ENCODE measurements around the gene LIME1.
A peak's percentile ranks its signal among the peaks of the same experiment; 100 is the strongest.
"Not testable (repeated sequence)": the region's sequence is repeated elsewhere in the genome, so short reads cannot be mapped to it uniquely, and the experiment has no call there.

Gene LIME1

GRCh38 chr20:63706027-63706695 lies 30.3 kb upstream of the LIME1 start:
- H3K4me2 ChIP-seq (ENCODE audit: low read length): peak overlapping the region; percentile 91
- no peaks in the 10 kb centered on the region for H3K9me3 ChIP-seq (replicated peaks; ENCODE audit: low read length)
- no peaks in the 10 kb centered on the region for H3K27me3 ChIP-seq (ENCODE audit: control insufficient read depth, insufficient read depth, low read length)
- peaks cover 22% of the 10 kb centered on the region for H3K4me1 ChIP-seq (ENCODE audit: control insufficient read depth, insufficient read depth, low read length)
- peak overlapping the region; percentile 97 for H3K4me3 ChIP-seq (ENCODE audit: low read length)
- H3K36me3 ChIP-seq (ENCODE audit: insufficient read depth, low read length): peaks cover 51% of the 10 kb centered on the region
- H3K9ac ChIP-seq (ENCODE audit: low read depth, low read length): peak overlapping the region; percentile 98

GRCh38 chr20:63706852-63707557 lies 29.5 kb upstream of the LIME1 start:
- peak overlapping the region; percentile 91 for H3K4me2 ChIP-seq (ENCODE audit: low read length)
- no peaks in the 10 kb centered on the region for H3K9me3 ChIP-seq (replicated peaks; ENCODE audit: low read length)
- peak overlapping the region; percentile 98 for H3K9ac ChIP-seq (ENCODE audit: low read depth, low read length)
- H3K4me3 ChIP-seq (ENCODE audit: low read length): peak overlapping the region; percentile 97
- no peaks in the 10 kb centered on the region for H3K27me3 ChIP-seq (ENCODE audit: control insufficient read depth, insufficient read depth, low read length)
- peaks cover 58% of the 10 kb centered on the region for H3K36me3 ChIP-seq (ENCODE audit: insufficient read depth, low read length)
- peaks cover 22% of the 10 kb centered on the region for H3K4me1 ChIP-seq (ENCODE audit: control insufficient read depth, insufficient read depth, low read length)

- Histone ChIP-seq H3K9me3 (replicated peaks; ENCODE audit: low read length) (no peaks in the 10 kb centered on the region), H3K4me2 (ENCODE audit: low read length) (peak within 1 kb of the TSS; percentile 91), H3K9ac (ENCODE audit: low read depth, low read length) (peak within 1 kb of the TSS; percentile 98), H3K4me3 (ENCODE audit: low read length) (peak within 1 kb of the TSS; percentile 97), H3K36me3 (ENCODE audit: insufficient read depth, low read length) (peaks cover 63% of the 10 kb centered on the region), H3K27me3 (ENCODE audit: control insufficient read depth, insufficient read depth, low read length) (no peaks in the 10 kb centered on the region), H3K4me1 (ENCODE audit: control insufficient read depth, insufficient read depth, low read length) (peaks cover 22% of the 10 kb centered on the region)
These were observed 28.7 kb upstream of the LIME1 start, which contains the start of the genes ARFRP1 and ZGPAT for GRCh38 chr20:63707558-63708300. TSS of gene ARFRP1 (minus strand) at chr20:63707976. CDS start at chr20:63707091, 885 bp downstream. TSS of gene ZGPAT (plus strand) at chr20:63708039. CDS start at chr20:63708581, 542 bp downstream.

GRCh38 chr20:63708301-63709148 lies 27.9 kb upstream of the LIME1 start:
- H3K4me1 ChIP-seq (ENCODE audit: control insufficient read depth, insufficient read depth, low read length): peaks cover 22% of the 10 kb centered on the region
- H3K4me3 ChIP-seq (ENCODE audit: low read length): peak overlapping the region; percentile 97
- peaks cover 63% of the 10 kb centered on the region for H3K36me3 ChIP-seq (ENCODE audit: insufficient read depth, low read length)
- no peaks in the 10 kb centered on the region for H3K9me3 ChIP-seq (replicated peaks; ENCODE audit: low read length)
- peak overlapping the region; percentile 91 for H3K4me2 ChIP-seq (ENCODE audit: low read length)
- H3K27me3 ChIP-seq (ENCODE audit: control insufficient read depth, insufficient read depth, low read length): no peaks in the 10 kb centered on the region
- peak overlapping the region; percentile 98 for H3K9ac ChIP-seq (ENCODE audit: low read depth, low read length)

GRCh38 chr20:63709149-63709527 lies 27.3 kb upstream of the LIME1 start:
- Histone ChIP-seq H3K27me3 (ENCODE audit: control insufficient read depth, insufficient read depth, low read length) (no peaks in the 10 kb centered on the region), H3K36me3 (ENCODE audit: insufficient read depth, low read length) (peaks cover 60% of the 10 kb centered on the region), H3K4me3 (ENCODE audit: low read length) (peak overlapping the region; percentile 97), H3K9ac (ENCODE audit: low read depth, low read length) (peak overlapping the region; percentile 98), H3K9me3 (replicated peaks; ENCODE audit: low read length) (no peaks in the 10 kb centered on the region), H3K4me1 (ENCODE audit: control insufficient read depth, insufficient read depth, low read length) (peaks cover 22% of the 10 kb centered on the region), H3K4me2 (ENCODE audit: low read length) (peak overlapping the region; percentile 91)

GRCh38 chr20:63711085-63711645 lies 25.3 kb upstream of the LIME1 start:
- peaks cover 50% of the 10 kb centered on the region for H3K36me3 ChIP-seq (ENCODE audit: insufficient read depth, low read length)
- no peaks in the 10 kb centered on the region for H3K9me3 ChIP-seq (replicated peaks; ENCODE audit: low read length)
- H3K27me3 ChIP-seq (ENCODE audit: control insufficient read depth, insufficient read depth, low read length): no peaks in the 10 kb centered on the region
- no peak overlapping the region for H3K4me3 ChIP-seq (ENCODE audit: low read length)
- H3K4me1 ChIP-seq (ENCODE audit: control insufficient read depth, insufficient read depth, low read length): peaks cover 18% of the 10 kb centered on the region
- H3K9ac ChIP-seq (ENCODE audit: low read depth, low read length): no peak overlapping the region
- H3K4me2 ChIP-seq (ENCODE audit: low read length): no peak overlapping the region

- no peak overlapping the region for H3K4me3 ChIP-seq (ENCODE audit: low read length)
- H3K4me2 ChIP-seq (ENCODE audit: low read length): no peak overlapping the region
- no peaks in the 10 kb centered on the region for H3K27me3 ChIP-seq (ENCODE audit: control insufficient read depth, insufficient read depth, low read length)
- H3K9ac ChIP-seq (ENCODE audit: low read depth, low read length): no peak overlapping the region
- H3K4me1 ChIP-seq (ENCODE audit: control insufficient read depth, insufficient read depth, low read length): peaks cover 9% of the 10 kb centered on the region
- H3K36me3 ChIP-seq (ENCODE audit: insufficient read depth, low read length): peaks cover 44% of the 10 kb centered on the region
- H3K9me3 ChIP-seq (replicated peaks; ENCODE audit: low read length): no peaks in the 10 kb centered on the region
These were observed 24.3 kb upstream of the LIME1 start for GRCh38 chr20:63712191-63712590.

- no peak overlapping the region for H3K9ac ChIP-seq (ENCODE audit: low read depth, low read length)
- H3K36me3 ChIP-seq (ENCODE audit: insufficient read depth, low read length): peaks cover 53% of the 10 kb centered on the region
- H3K4me1 ChIP-seq (ENCODE audit: control insufficient read depth, insufficient read depth, low read length): no peaks in the 10 kb centered on the region
- H3K9me3 ChIP-seq (replicated peaks; ENCODE audit: low read length): peaks cover 5% of the 10 kb centered on the region
- H3K4me3 ChIP-seq (ENCODE audit: low read length): no peak overlapping the region
- H3K27me3 ChIP-seq (ENCODE audit: control insufficient read depth, insufficient read depth, low read length): no peaks in the 10 kb centered on the region
- H3K4me2 ChIP-seq (ENCODE audit: low read length): no peak overlapping the region
These were observed 21.6 kb upstream of the LIME1 start for GRCh38 chr20:63714858-63715257.

GRCh38 chr20:63718996-63719395 lies 17.5 kb upstream of the LIME1 start:
- Histone ChIP-seq H3K4me3 (ENCODE audit: low read length) (no peak overlapping the region), H3K9me3 (replicated peaks; ENCODE audit: low read length) (peaks cover 5% of the 10 kb centered on the region), H3K4me2 (ENCODE audit: low read length) (no peak overlapping the region), H3K9ac (ENCODE audit: low read depth, low read length) (no peak overlapping the region), H3K27me3 (ENCODE audit: control insufficient read depth, insufficient read depth, low read length) (no peaks in the 10 kb centered on the region), H3K4me1 (ENCODE audit: control insufficient read depth, insufficient read depth, low read length) (no peaks in the 10 kb centered on the region), H3K36me3 (ENCODE audit: insufficient read depth, low read length) (peaks cover 35% of the 10 kb centered on the region)

GRCh38 chr20:63722967-63723622 lies 13.4 kb upstream of the LIME1 start:
- peaks cover 22% of the 10 kb centered on the region for H3K36me3 ChIP-seq (ENCODE audit: insufficient read depth, low read length)
- H3K9me3 ChIP-seq (replicated peaks; ENCODE audit: low read length); H3K4me1 ChIP-seq (ENCODE audit: control insufficient read depth, insufficient read depth, low read length); H3K9ac ChIP-seq (ENCODE audit: low read depth, low read length); H3K4me3 ChIP-seq (ENCODE audit: low read length); H3K27me3 ChIP-seq (ENCODE audit: control insufficient read depth, insufficient read depth, low read length); H3K4me2 ChIP-seq (ENCODE audit: low read length): not testable (repeated sequence)
